GM12873 (cell line): ENCODE data around the gene GNB1L.

Experiments
- TF ChIP-seq, protein P1 (sequence below): IDR thresholded peaks from 2 replicates; pipeline ENCODE4 v1.5.1; 2012; ENCODE audit warnings: low read depth, mild to moderate bottlenecking, moderate library complexity, low read length, control low read depth; ENCODE audit not compliant: insufficient read depth; ENCODE audit errors: missing control alignments

Gene GNB1L

DNA sequence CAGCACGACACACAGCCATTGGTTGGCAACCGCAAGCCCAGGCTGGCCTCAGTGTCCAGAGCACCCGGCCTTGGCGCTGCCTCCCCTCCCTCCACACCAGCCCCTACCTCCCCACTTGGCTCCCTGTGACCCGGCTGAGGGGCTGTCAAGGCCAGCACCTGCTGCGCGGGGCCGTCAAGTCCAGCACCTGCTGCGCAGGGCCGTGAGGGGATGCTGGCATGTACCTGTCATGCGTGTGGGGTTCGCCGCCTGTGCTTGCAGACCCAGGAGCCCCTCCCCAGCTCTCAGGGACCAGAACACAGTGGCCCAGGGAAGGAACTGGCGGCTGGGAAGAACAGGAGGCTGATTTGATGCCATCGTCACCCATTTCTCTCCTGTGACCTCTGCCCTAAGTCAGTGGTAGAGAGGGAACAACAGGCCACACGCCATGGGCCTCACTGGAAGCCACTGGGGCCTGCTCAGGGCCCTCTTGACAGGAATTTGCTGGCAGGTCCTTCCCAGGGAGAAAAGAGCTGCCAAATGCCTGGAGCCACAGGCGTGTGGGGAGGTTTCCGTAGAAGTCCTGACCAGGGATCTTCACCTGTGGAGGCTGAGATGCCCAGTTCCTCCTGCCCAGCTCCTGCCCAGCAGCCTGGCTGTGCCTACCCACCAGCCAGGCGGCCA lies 56.5 kb downstream of the GNB1L start:
- TF ChIP-seq, protein P1, sequence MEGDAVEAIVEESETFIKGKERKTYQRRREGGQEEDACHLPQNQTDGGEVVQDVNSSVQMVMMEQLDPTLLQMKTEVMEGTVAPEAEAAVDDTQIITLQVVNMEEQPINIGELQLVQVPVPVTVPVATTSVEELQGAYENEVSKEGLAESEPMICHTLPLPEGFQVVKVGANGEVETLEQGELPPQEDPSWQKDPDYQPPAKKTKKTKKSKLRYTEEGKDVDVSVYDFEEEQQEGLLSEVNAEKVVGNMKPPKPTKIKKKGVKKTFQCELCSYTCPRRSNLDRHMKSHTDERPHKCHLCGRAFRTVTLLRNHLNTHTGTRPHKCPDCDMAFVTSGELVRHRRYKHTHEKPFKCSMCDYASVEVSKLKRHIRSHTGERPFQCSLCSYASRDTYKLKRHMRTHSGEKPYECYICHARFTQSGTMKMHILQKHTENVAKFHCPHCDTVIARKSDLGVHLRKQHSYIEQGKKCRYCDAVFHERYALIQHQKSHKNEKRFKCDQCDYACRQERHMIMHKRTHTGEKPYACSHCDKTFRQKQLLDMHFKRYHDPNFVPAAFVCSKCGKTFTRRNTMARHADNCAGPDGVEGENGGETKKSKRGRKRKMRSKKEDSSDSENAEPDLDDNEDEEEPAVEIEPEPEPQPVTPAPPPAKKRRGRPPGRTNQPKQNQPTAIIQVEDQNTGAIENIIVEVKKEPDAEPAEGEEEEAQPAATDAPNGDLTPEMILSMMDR: no peak

DNA sequence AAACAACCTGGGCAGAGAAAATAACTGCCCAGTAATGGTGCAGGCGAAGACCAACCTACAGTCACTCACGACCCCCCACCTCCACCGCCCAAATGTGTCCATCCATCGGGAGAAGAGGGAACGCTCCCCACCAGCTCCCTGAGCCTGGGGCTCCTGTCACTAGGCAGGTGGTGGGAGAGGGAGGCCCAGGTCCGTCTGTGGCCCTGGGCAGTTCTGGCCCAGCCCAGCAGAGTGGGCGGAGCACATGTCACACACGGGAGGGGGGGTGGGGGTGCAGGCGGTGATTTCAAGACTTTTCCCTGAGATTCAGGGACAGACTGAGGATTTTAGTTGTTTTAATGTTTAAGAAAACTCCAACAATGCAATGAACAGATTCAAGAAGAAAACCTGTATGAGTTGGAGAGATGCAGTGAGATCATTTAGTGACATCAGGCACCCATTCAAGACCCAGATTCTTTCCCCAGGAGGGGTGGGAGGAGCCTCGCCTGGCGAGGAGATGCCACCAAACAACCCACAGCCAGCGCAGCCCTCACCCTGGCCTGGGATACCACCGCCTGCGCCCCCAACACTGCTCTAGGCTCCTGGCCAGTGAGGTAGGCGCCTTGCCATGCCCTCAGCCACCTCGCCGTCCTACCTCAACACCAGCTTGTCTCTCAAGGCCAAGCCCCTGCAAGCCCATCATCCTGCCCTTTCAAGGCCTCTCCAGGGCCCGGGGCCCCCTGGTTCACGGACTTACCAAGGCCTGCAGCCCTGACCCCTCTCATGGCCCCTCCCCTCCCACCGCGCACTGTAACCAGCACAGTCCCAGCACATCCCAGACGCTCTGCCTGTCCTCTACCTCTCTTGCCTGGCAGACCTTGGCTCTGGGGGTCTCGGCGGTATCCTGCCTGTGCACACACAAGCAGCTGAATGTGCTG lies 57.3 kb downstream of the GNB1L start:
- TF ChIP-seq, protein P1: no peak

DNA sequence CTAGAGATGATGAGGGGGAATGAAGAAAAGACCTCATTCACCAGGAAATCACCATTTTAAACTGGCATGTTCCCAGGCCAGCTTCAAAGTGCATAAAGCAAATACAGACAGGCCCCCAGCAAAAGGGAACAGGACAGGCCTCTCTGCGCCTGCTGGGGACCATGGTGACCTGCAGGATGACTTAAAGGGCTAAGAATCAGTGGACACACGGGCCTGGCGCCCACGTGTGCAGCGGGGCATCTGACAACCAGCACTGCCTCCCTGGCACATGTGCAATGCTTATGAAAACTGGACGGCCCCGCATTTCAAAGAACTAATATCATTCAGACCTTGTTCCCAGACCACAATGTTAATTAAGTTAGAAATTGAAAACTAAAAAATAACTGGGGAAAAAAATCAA lies 58.5 kb downstream of the GNB1L start:
- TF ChIP-seq, protein P1: no peak

GRCh38 chr22:19795617-19796008 lies 59.1 kb downstream of the GNB1L start:
- TF ChIP-seq, protein P1: no peak

DNA sequence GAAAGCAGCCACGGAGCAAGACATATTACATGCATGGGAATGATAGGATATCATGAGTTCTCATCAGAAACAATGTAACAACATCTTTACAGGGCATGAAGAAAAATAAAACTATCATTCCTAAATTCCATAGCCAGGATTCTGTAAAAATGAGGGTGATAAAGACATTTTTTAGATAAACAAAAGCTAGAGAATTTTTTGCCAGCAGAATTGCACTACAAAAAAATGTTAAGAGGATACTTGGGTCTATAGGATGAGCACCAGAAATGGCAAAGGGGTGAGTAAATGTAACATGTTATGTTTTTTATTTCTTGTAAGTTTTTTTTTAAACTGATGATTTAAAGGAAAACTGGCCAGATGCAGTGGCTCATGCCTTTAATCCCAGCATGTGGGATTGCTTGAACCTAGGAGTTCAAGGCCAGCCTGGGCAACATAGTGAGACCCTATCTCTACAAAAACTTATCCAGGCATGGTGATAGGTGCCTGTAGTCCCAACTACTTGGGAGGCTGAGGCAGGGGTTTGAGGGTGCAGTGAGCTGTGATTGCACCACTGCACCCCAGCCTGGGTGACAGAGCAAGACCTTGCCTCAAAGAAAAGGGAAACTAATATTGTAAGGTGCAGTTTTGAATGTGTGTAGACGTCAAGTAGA lies 60.9 kb downstream of the GNB1L start:
- TF ChIP-seq, protein P1: no peak

- TF ChIP-seq, protein P1: no peak
These were observed 61.5 kb downstream of the GNB1L start for GRCh38 chr22:19793161-19793560.

- TF ChIP-seq, protein P1: no peak
These were observed 62.8 kb downstream of the GNB1L start for GRCh38 chr22:19791894-19792293.
